ENCODE data around the gene ASPSCR1.

GRCh38 chr17:82062076-82062983 lies 84.9 kb downstream of the ASPSCR1 start:
- TF ChIP-seq ISL1 (CRISPR knock-in tag; IDR thresholded peaks at IDR 0.05) (no peak), RARB (CRISPR knock-in tag; IDR thresholded peaks at IDR 0.05) (no peak)
